HEK293T (cell line): ENCODE results near the gene DPM1.

Experiments
- CTCF ChIA-PET: fragments of 350-600 bp; formaldehyde crosslinking; extraction: SDS; loops from one replicate; lab custom pipeline; 2021; ENCODE audit warnings: antibody characterized with exemption, inconsistent platforms; lab: Yijun Ruan, JAX
- POLR2A ChIA-PET: fragments of 350-600 bp; formaldehyde crosslinking; extraction: SDS; loops from one replicate; lab custom pipeline; 2020; ENCODE audit warnings: antibody characterized with exemption, inconsistent platforms; lab: Yijun Ruan, JAX
- DNase-seq: peaks from one replicate; pipeline ENCODE4 v3.0.0; 2012; ENCODE audit warnings: mixed read lengths; ENCODE audit errors: extremely low spot score
- ARNT ChIP-seq: fragments of 450-650 bp; IDR thresholded peaks from 2 replicates; pipeline ENCODE4 v1.6.1; 2017; ENCODE audit warnings: mild to moderate bottlenecking
- BHLHE40 ChIP-seq: fragments of 450-650 bp; IDR thresholded peaks from 2 replicates; pipeline ENCODE4 v1.6.1; 2016; ENCODE audit warnings: mild to moderate bottlenecking, moderate library complexity, borderline replicate concordance
- CTBP1 ChIP-seq: fragments of 450-650 bp; IDR thresholded peaks from 2 replicates; pipeline ENCODE4 v1.6.1; 2016; ENCODE audit warnings: borderline replicate concordance
- ELF4 ChIP-seq: fragments of 450-650 bp; IDR thresholded peaks from 2 replicates; pipeline ENCODE4 v1.6.1; 2017; ENCODE audit warnings: antibody characterized with exemption
- FOXA1 ChIP-seq: fragments of 450-650 bp; IDR thresholded peaks from 2 replicates; pipeline ENCODE4 v1.6.1; 2016; ENCODE audit warnings: mild to moderate bottlenecking
- FOXK2 ChIP-seq: fragments of 450-650 bp; IDR thresholded peaks from 2 replicates; pipeline ENCODE4 v1.6.1; 2016; ENCODE audit warnings: mild to moderate bottlenecking
- FOXM1 ChIP-seq: fragments of 450-650 bp; IDR thresholded peaks from 2 replicates; pipeline ENCODE4 v1.6.1; 2017; ENCODE audit warnings: mild to moderate bottlenecking, borderline replicate concordance
- HDGF ChIP-seq: fragments of 450-650 bp; IDR thresholded peaks from 2 replicates; pipeline ENCODE4 v1.6.1; 2017; ENCODE audit warnings: antibody characterized with exemption, borderline replicate concordance
- L3MBTL2 ChIP-seq: fragments of 450-650 bp; conservative IDR thresholded peaks from 2 replicates; pipeline ENCODE4 v1.6.1; 2016; ENCODE audit warnings: mild to moderate bottlenecking
- LEF1 ChIP-seq: fragments of 450-650 bp; IDR thresholded peaks from 2 replicates; pipeline ENCODE4 v1.6.1; 2017; ENCODE audit warnings: mild to moderate bottlenecking, borderline replicate concordance
- NFRKB ChIP-seq: fragments of 450-650 bp; IDR thresholded peaks from 2 replicates; pipeline ENCODE4 v1.6.1; 2016; ENCODE audit warnings: mild to moderate bottlenecking, moderate library complexity
- PKNOX1 ChIP-seq: fragments of 450-650 bp; IDR thresholded peaks from 2 replicates; pipeline ENCODE4 v1.6.1; 2016
- SP1 ChIP-seq: fragments of 450-650 bp; IDR thresholded peaks from 2 replicates; pipeline ENCODE4 v1.6.1; 2017
- SUZ12 ChIP-seq: fragments of 450-650 bp; IDR thresholded peaks from 2 replicates; pipeline ENCODE4 v1.6.1; 2016; ENCODE audit warnings: mild to moderate bottlenecking
- TARDBP ChIP-seq: fragments of 450-650 bp; IDR thresholded peaks from 2 replicates; pipeline ENCODE4 v1.6.1; 2016
- ZNF384 ChIP-seq: fragments of 450-650 bp; IDR thresholded peaks from 2 replicates; pipeline ENCODE4 v1.6.1; 2016

Gene DPM1

GRCh38 chr20:50993876-50994275 lies 35.5 kb upstream of the DPM1 start:
- TF ChIP-seq PKNOX1 = no peak
- TF ChIP-seq ZNF384 = no peak
- TF ChIP-seq SUZ12 = no peak
- TF ChIP-seq SP1 = no peak
- TF ChIP-seq L3MBTL2 = no peak
- no peak for TF ChIP-seq ELF4
- no peak for TF ChIP-seq FOXA1
- no peak for TF ChIP-seq FOXK2
- TF ChIP-seq HDGF = no peak
- TF ChIP-seq NFRKB = no peak
- no peak for TF ChIP-seq CTBP1
- no peak for TF ChIP-seq TARDBP
- TF ChIP-seq LEF1 = no peak
- TF ChIP-seq FOXM1 = no peak
- TF ChIP-seq ARNT = no peak
- no peak for TF ChIP-seq BHLHE40
- DNase-seq = no peak
- ChIA-PET CTCF (interaction anchor here (0.6 to 1.9 kb wide), 5 partner anchors 107 to 882 kb away, joined by 3 to 5 read pairs (median 4); no protein-coding TSS in a partner anchor), POLR2A (no interaction called here)

GRCh38 chr20:50992733-50993457 lies 34.6 kb upstream of the DPM1 start:
- ChIA-PET POLR2A (no interaction called here), CTCF (interaction anchor here (0.5 to 2.3 kb wide), 14 partner anchors 11 to 883 kb away, joined by 3 to 10 read pairs (median 4); partner anchors contain the start of gene BCAS4)
- peak; percentile 86 for DNase-seq
- TF ChIP-seq L3MBTL2 (peak; percentile 66), PKNOX1 (peak; percentile 12; the same call in 1 of the 2 replicates), CTBP1 (no peak), ARNT (no peak), BHLHE40 (no peak), SUZ12 (no peak), HDGF (no peak), NFRKB (no peak), SP1 (no peak), ELF4 (no peak), FOXA1 (no peak)

GRCh38 chr20:50992336-50992732 lies 34.0 kb upstream of the DPM1 start:
- TF ChIP-seq HDGF = no peak
- TF ChIP-seq FOXK2 = no peak
- TF ChIP-seq ZNF384 = no peak
- no peak for TF ChIP-seq SUZ12
- no peak for TF ChIP-seq FOXM1
- no peak for TF ChIP-seq L3MBTL2
- no peak for TF ChIP-seq TARDBP
- TF ChIP-seq SP1 = no peak
- no peak for TF ChIP-seq LEF1
- no peak for TF ChIP-seq FOXA1
- TF ChIP-seq CTBP1 = no peak
- no peak for TF ChIP-seq ARNT
- TF ChIP-seq ELF4 = no peak
- no peak for TF ChIP-seq BHLHE40
- no peak for TF ChIP-seq NFRKB
- TF ChIP-seq PKNOX1 = no peak
- ChIA-PET POLR2A (no interaction called here), CTCF (interaction anchor here (0.6 to 2.3 kb wide), 11 partner anchors 11 to 608 kb away, joined by 3 to 10 read pairs (median 4); partner anchors contain the start of gene BCAS4)
- no peak for DNase-seq

GRCh38 chr20:50991076-50991475 lies 32.7 kb upstream of the DPM1 start:
- TF ChIP-seq FOXK2 (no peak), SUZ12 (no peak), NFRKB (no peak), TARDBP (no peak), L3MBTL2 (no peak), FOXA1 (no peak), ARNT (no peak), FOXM1 (no peak), HDGF (no peak), PKNOX1 (no peak), ZNF384 (no peak), SP1 (no peak), BHLHE40 (no peak), ELF4 (no peak), CTBP1 (no peak), LEF1 (no peak)
- DNase-seq = no peak
- ChIA-PET CTCF (interaction anchor here (0.7 to 1.0 kb wide), 3 partner anchors 9 to 323 kb away, joined by 3 to 4 read pairs (median 4); no protein-coding TSS in a partner anchor), POLR2A (no interaction called here)
